H4 (cell line): ENCODE data around the gene SEPTIN7. TPM values are rescaled to one million over a fixed set of nuclear protein-coding genes. Genes with fewer than 3 reads are reported as not detected.
"Not testable (repeated sequence)": the region's sequence is repeated elsewhere in the genome, so short reads cannot be mapped to it uniquely, and the experiment has no call there.

Experiments used
- DNase-seq: peaks from one replicate; pipeline ENCODE4 v3.0.0-alpha.2; 2015; ENCODE audit warnings: low spot score
- total RNA-seq: library from RNA; depleted of rRNA; stranded (reverse); fragments of >200 nt; shearing (Covaris generic); gene quantifications from 2 replicates; pipeline ENCODE4 v1.2.3, GENCODE V29; 2014; rRNA removed

Gene SEPTIN7
- 499 and 579 TPM in 2 replicates for total RNA-seq

- peak; percentile 100 for DNase-seq
These were observed at the start of gene SEPTIN7 for GRCh38 chr7:35800718-35801391. SEPTIN7 (plus strand) TSS chr7:35801057; CDS start chr7:35801210, 153 bp downstream.

GRCh38 chr7:35752742-35753141 is 48.1 kb upstream of the SEPTIN7 start:
- no peak for DNase-seq

DNA sequence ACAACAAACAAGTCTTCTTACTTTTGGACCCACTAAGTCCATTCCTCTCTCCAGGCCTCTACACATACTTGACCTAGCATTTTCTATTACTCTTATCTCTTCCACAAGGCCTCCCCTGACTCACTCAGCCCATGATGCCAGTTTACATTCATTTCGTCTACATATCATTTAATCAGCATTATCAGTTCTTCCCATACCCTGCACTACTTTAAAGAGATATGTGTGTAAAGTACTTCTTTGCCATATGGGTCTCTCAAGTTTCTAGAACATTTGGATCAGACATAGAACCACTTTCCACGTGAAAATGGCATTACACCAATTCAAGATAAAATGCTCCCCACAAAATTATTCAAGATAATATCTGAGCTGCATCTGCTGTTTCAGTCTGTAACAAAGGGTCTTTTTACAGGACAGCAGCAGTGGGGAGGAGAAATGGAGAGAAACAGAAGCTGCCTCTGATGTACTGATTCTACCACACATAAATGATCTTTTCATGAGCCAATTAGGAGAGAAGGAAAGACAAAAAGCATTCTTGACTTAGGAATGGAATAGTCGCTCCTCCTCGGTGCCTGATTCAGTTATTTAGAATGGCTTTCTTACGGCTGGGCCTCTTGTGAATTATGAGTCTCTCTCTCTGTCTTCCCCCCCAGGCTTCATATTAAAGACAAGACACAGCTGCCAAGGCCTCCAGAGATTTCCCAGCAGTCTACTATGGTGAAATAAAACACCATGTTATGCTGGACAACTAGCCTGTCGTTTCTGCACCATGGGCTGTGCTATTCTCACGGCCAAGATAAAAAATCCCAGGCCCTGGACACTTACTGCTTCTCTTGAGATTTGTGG is 46.9 kb upstream of the SEPTIN7 start:
- no peak for DNase-seq

GRCh38 chr7:35754741-35755140 is 46.1 kb upstream of the SEPTIN7 start:
- no peak for DNase-seq

- no peak for DNase-seq
These were observed 45.1 kb upstream of the SEPTIN7 start for GRCh38 chr7:35755711-35756110.

DNA sequence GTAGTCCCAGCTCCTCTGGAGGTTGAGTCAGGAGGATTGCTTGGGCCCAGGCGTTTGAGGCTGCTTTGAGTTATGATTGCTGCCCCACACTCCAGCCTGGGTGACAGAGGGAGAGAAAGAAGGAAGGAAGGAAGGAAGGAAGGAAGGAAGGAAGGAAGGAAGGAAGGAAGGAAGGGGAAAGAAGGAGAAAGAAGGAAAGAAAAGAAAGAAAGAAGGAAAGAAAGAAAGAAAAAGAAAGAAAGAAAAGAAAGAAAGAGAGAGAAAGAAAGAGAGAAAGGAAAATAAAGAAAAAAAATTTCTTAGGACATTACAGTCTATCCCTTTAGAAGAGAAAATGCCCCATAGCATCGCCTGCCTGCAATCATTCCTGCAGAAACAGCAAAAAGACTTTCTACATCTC is 44.4 kb upstream of the SEPTIN7 start:
- not testable (repeated sequence) for DNase-seq

DNA sequence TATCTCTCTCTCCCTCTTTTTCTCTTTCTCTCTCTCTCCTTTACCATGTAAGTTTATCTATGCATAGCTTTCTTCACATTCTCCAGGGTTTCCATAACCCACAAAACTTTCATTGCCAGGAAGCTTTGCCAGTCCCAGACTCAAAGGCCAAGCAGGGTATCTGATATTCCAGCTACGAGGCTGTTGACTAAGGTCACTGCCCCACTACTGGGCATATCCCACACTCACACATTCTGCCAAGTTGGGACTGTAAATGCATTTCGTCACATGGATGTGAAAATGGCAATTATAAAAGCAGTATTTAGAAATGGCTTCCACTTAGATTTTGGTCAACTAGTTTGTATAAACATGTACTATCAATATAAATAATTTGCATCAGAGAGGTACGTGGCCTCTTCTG is 43.3 kb upstream of the SEPTIN7 start:
- DNase-seq = no peak

- DNase-seq = no peak
These were observed 42.4 kb upstream of the SEPTIN7 start for GRCh38 chr7:35758421-35758820.

GRCh38 chr7:35760143-35760745 is 40.6 kb upstream of the SEPTIN7 start:
- DNase-seq = no peak

DNA sequence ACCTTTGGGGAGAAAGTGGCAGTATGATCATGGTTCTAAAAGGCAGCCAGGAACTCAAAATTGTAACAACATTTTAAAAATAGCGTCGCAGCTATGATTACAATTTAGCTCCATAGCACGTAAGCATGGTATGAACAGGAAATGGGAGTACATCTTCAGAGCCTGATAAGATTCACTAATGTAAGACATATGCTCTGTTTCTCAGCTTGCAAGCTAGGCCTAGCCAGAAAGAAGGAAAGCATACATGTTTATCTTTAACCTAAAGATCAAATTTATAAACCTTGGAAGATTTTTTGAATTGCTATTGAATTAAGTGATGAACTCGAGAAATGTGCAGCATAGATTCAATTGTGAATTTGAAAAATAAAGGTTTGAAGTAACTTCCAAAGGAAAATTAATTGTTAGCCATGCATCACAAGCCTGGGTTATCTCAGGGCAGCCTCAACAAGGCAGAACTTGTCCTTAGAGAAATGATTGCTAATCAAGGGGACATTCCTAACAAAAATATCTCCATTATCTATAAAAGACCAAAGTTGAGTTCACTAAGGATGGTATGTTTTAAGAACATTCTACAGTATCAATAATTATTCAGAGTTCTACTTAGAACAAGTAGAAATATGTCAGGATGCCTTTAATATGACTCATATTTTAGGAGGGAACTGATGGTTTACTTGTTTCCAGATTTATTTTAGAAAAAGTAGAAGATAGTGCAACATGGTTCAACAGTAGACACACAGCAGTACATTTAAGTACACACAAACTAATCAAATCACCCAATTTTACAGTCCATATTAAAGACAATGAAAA is 38.8 kb upstream of the SEPTIN7 start:
- DNase-seq = no peak

DNA sequence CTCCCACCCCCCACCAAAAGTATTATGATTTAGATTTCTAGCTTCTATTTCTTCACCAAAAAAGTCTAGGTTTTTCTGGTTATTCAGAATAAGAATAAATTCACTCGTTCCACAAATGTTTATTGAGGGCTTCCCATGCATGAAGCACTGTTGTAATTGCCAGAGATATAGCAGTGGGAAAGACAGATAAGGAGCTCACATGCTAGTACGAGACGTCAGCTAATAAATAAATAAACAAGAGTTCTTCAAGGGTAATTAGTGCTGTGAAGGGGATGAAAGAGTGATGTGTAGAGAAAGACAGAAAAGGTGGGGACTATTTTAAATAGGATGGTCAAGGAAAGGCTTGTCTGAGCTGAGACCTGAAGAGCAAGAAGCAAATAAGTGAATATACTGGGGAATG is 38.1 kb upstream of the SEPTIN7 start:
- DNase-seq = no peak

DNA sequence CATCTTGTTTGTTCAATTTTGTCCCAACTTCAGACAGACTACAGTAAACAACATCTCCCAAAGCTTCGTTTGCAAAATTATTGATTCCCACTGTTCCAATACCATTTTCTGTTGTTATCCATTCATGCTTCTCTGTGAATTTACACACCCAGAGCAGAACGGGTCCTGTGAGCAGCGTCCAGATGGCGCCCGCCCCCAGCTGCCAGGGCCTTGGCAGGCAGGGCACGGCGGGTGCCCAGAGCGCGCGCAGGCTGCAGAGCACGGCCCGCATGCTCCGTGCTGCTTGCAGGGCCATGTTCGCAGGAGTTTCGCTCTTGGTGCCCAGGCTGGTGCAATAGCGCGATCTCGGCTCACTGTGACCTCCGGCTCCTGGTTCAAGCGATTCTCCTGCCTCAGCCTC is 32.5 kb upstream of the SEPTIN7 start:
- no peak for DNase-seq

GRCh38 chr7:35771776-35772175 is 29.1 kb upstream of the SEPTIN7 start:
- no peak for DNase-seq

- DNase-seq = no peak
These were observed 26.9 kb upstream of the SEPTIN7 start for GRCh38 chr7:35773994-35774393.

DNA sequence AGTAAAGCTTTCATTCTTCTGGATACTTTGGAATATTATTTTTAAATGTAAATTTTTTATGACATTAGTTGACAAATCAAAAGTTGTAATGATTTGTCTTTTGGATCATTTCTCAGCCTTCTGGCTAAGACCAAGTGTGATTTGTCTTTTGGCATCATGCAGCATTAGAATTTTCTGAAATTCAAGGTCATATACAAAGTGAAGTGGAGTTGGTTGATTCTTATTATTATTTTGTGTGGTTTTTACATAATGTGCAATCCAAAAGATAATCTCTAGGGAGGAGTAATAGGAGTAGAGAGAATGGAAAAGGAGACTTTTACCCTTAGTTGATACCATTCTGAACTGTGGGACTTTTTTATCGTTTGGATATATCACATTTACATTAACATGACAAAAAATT is 24.2 kb upstream of the SEPTIN7 start:
- no peak for DNase-seq

DNA sequence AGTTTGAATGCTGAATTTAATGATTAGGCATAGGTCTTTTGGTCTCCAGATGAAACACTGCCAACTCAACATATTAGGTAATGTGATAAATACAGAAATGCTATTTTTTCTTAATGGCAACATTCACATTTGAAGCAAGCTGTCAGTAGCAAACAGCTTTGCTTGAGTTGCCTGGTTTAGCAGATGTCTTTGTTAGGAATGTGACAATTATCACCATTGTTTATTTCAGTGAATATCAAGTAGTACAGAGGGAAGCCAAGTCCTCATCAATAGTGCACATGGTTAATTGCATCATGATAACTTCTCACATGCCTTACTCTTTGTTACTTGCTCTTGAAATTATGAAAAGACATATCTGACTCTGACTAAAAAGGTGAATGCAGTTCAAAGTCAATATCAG is 23.7 kb upstream of the SEPTIN7 start:
- DNase-seq = no peak

- DNase-seq = no peak
These were observed 20.8 kb upstream of the SEPTIN7 start for GRCh38 chr7:35780070-35780469.

GRCh38 chr7:35781200-35781701 is 19.6 kb upstream of the SEPTIN7 start:
- no peak for DNase-seq

- no peak for DNase-seq
These were observed 18.9 kb upstream of the SEPTIN7 start for GRCh38 chr7:35781767-35782515.

- no peak for DNase-seq
These were observed 16.5 kb upstream of the SEPTIN7 start for GRCh38 chr7:35784332-35784731.

DNA sequence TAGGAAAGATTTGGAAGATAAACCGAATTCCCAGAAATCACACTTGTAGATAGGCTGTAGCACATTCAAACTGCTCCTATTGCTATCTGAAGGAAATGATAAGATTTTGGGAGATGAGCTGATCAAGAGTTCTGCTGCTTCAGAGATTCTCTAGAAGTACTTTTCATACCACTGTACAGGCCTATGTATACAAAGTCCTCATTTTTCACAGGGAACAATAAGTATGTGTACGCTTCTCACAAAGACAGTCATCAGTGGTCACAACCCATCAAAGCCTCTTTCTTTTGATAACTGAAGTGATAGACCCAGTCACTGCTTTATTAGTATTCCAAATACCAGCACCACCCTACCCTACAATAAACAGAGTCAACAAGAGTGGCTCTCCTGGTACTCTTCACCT is 15.6 kb upstream of the SEPTIN7 start:
- no peak for DNase-seq
